Measurements from ENCODE around the gene TRIM17.

The TRIM17 gene

DNA sequence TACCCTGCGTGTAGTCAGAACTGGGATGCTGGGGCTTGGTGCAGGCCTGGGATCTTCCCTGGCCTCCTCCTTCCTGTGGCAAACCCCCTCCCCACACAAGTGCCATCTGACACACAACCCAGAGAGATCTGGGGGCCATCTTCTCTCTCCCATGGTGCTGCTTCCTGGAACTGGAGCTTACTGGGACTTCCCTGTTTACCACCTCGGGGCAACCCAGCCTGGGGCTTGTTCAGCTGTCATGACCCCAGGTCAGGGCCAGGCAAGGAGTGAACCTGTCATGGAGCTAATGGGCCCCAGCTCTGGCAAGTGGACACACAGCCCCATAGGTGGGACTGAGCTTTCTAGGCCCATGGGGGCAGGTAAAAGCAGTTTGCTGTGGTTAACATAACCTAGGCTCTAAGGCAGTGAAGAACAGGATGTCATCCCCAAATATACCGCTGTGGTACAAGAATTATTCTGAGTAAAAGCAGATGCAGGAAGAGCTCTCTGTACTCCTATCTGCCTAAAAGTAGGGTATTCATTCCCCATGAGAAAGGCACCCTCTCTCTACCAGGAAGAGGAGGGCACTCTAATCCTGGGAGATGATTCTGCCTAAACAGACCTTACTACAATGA lies 12.4 kb downstream of the TRIM17 start (continued):
- TF ChIP-seq REPIN1 (tag by site-specific recombination; IDR thresholded peaks at IDR 0.05; ENCODE audit: low read depth) (no peak), ZBTB8A (tag by site-specific recombination; IDR thresholded peaks at IDR 0.05) (no peak), ZNF19 (tag by site-specific recombination; IDR thresholded peaks at IDR 0.05; ENCODE audit: low read depth) (no peak), ZSCAN16 (tag by site-specific recombination; IDR thresholded peaks at IDR 0.05) (no peak), ZNF510 (tag by site-specific recombination; IDR thresholded peaks at IDR 0.05; ENCODE audit: insufficient replicate concordance) (no peak), ZSCAN30 (tag by site-specific recombination; IDR thresholded peaks at IDR 0.05) (no peak)
- TF ChIP-seq, protein P1, sequence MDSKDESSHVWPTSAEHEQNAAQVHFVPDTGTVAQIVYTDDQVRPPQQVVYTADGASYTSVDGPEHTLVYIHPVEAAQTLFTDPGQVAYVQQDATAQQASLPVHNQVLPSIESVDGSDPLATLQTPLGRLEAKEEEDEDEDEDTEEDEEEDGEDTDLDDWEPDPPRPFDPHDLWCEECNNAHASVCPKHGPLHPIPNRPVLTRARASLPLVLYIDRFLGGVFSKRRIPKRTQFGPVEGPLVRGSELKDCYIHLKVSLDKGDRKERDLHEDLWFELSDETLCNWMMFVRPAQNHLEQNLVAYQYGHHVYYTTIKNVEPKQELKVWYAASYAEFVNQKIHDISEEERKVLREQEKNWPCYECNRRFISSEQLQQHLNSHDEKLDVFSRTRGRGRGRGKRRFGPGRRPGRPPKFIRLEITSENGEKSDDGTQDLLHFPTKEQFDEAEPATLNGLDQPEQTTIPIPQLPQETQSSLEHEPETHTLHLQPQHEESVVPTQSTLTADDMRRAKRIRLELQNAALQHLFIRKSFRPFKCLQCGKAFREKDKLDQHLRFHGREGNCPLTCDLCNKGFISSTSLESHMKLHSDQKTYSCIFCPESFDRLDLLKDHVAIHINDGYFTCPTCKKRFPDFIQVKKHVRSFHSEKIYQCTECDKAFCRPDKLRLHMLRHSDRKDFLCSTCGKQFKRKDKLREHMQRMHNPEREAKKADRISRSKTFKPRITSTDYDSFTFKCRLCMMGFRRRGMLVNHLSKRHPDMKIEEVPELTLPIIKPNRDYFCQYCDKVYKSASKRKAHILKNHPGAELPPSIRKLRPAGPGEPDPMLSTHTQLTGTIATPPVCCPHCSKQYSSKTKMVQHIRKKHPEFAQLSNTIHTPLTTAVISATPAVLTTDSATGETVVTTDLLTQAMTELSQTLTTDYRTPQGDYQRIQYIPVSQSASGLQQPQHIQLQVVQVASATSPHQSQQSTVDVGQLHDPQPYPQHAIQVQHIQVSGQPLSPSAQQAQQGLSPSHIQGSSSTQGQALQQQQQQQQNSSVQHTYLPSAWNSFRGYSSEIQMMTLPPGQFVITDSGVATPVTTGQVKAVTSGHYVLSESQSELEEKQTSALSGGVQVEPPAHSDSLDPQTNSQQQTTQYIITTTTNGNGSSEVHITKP (tag by site-specific recombination; IDR thresholded peaks at IDR 0.05): no peak
- TF ChIP-seq, protein P2, sequence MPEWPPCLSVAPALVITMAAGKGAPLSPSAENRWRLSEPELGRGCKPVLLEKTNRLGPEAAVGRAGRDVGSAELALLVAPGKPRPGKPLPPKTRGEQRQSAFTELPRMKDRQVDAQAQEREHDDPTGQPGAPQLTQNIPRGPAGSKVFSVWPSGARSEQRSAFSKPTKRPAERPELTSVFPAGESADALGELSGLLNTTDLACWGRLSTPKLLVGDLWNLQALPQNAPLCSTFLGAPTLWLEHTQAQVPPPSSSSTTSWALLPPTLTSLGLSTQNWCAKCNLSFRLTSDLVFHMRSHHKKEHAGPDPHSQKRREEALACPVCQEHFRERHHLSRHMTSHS (tag by site-specific recombination; IDR thresholded peaks at IDR 0.05): no peak

DNA sequence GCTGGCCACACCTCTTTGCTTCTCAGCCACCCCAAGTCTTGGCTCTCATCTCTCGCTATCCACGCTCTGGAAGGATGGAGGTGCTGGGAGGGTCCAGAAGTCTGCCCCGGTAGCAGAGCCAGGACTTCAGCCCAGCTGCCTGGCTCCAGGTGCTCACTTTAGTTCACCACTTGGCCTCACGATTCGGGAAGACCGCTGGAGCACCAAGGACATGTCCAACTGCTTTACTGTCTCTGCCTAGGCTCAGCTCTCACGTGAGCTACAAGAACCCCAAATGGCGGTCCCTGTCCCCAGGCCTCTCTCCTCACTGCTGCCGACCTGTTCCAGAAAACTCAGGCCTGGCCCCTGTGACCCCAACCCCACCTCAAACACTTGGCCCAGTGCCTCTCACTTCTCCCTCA lies 13.4 kb downstream of the TRIM17 start:
- POLR2A ChIA-PET: interaction anchor here (0.7 to 2.0 kb wide), 2 partner anchors 11 to 55 kb away, joined by 5 read pairs; no protein-coding TSS in a partner anchor
- CTCF ChIA-PET: interaction anchor here (1.5 kb wide), 1 partner anchor 10 kb away, joined by 7 read pairs; no protein-coding TSS in a partner anchor
- Histone ChIP-seq H3K4me1 (ENCODE audit: control insufficient read depth, insufficient read depth, low read length) (peaks cover 11% of the 10 kb centered on the region), H3K4me3 (ENCODE audit: low read depth, low read length) (no peak overlapping the region), H3K27ac (ENCODE audit: extremely low read depth, low read depth, low read length) (no peak overlapping the region; the same call in 1 of the 2 replicates), H3K9me3 (ENCODE audit: control insufficient read depth, insufficient read depth, low read depth, low read length) (no peaks in the 10 kb centered on the region), H3K36me3 (ENCODE audit: control insufficient read depth in 2 of 2, insufficient read depth in 1 of 2, low read length in 2 of 2) (peaks cover 5 to 63% of the 10 kb centered on the region in 2 experiments; a peak in 2 of 3 replicates)
- TF ChIP-seq, protein P3, sequence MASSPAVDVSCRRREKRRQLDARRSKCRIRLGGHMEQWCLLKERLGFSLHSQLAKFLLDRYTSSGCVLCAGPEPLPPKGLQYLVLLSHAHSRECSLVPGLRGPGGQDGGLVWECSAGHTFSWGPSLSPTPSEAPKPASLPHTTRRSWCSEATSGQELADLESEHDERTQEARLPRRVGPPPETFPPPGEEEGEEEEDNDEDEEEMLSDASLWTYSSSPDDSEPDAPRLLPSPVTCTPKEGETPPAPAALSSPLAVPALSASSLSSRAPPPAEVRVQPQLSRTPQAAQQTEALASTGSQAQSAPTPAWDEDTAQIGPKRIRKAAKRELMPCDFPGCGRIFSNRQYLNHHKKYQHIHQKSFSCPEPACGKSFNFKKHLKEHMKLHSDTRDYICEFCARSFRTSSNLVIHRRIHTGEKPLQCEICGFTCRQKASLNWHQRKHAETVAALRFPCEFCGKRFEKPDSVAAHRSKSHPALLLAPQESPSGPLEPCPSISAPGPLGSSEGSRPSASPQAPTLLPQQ (tag by site-specific recombination; IDR thresholded peaks at IDR 0.05): no peak
- no peak for TF ChIP-seq ZNF626 (tag by site-specific recombination; IDR thresholded peaks at IDR 0.05)
- no peak for TF ChIP-seq BCL11B (tag by site-specific recombination; IDR thresholded peaks at IDR 0.05; ENCODE audit: low read depth)
- TF ChIP-seq YY2 (tag by site-specific recombination; IDR thresholded peaks at IDR 0.05): no peak
- no peak for TF ChIP-seq ZNF423 (tag by site-specific recombination; IDR thresholded peaks at IDR 0.05)
- TF ChIP-seq, protein P4, sequence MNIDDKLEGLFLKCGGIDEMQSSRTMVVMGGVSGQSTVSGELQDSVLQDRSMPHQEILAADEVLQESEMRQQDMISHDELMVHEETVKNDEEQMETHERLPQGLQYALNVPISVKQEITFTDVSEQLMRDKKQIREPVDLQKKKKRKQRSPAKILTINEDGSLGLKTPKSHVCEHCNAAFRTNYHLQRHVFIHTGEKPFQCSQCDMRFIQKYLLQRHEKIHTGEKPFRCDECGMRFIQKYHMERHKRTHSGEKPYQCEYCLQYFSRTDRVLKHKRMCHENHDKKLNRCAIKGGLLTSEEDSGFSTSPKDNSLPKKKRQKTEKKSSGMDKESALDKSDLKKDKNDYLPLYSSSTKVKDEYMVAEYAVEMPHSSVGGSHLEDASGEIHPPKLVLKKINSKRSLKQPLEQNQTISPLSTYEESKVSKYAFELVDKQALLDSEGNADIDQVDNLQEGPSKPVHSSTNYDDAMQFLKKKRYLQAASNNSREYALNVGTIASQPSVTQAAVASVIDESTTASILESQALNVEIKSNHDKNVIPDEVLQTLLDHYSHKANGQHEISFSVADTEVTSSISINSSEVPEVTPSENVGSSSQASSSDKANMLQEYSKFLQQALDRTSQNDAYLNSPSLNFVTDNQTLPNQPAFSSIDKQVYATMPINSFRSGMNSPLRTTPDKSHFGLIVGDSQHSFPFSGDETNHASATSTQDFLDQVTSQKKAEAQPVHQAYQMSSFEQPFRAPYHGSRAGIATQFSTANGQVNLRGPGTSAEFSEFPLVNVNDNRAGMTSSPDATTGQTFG (tag by site-specific recombination; IDR thresholded peaks at IDR 0.05; ENCODE audit: borderline replicate concordance): no peak
- no peak for TF ChIP-seq HOXC10 (CRISPR knock-in tag; IDR thresholded peaks at IDR 0.05)
- no peak for TF ChIP-seq GLIS2 (tag by site-specific recombination; IDR thresholded peaks at IDR 0.05)
- no peak for TF ChIP-seq OSR2 (tag by site-specific recombination; IDR thresholded peaks at IDR 0.05)
- TF ChIP-seq ZNF791 (tag by site-specific recombination; IDR thresholded peaks at IDR 0.05): no peak
- no peak for TF ChIP-seq GLIS1 (tag by site-specific recombination; IDR thresholded peaks at IDR 0.05)
- TF ChIP-seq, protein P5, sequence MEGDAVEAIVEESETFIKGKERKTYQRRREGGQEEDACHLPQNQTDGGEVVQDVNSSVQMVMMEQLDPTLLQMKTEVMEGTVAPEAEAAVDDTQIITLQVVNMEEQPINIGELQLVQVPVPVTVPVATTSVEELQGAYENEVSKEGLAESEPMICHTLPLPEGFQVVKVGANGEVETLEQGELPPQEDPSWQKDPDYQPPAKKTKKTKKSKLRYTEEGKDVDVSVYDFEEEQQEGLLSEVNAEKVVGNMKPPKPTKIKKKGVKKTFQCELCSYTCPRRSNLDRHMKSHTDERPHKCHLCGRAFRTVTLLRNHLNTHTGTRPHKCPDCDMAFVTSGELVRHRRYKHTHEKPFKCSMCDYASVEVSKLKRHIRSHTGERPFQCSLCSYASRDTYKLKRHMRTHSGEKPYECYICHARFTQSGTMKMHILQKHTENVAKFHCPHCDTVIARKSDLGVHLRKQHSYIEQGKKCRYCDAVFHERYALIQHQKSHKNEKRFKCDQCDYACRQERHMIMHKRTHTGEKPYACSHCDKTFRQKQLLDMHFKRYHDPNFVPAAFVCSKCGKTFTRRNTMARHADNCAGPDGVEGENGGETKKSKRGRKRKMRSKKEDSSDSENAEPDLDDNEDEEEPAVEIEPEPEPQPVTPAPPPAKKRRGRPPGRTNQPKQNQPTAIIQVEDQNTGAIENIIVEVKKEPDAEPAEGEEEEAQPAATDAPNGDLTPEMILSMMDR (tag by site-specific recombination; IDR thresholded peaks at IDR 0.05): no peak
- no peak for TF ChIP-seq ZNF133 (tag by site-specific recombination; IDR thresholded peaks at IDR 0.05)
- no peak for TF ChIP-seq ZNF132 (tag by site-specific recombination; IDR thresholded peaks at IDR 0.05; ENCODE audit: borderline replicate concordance)
- no peak for TF ChIP-seq ZNF837 (tag by site-specific recombination; IDR thresholded peaks at IDR 0.05)
- no peak for TF ChIP-seq ZNF654 (tag by site-specific recombination; IDR thresholded peaks at IDR 0.05; ENCODE audit: low read depth)
- no peak for TF ChIP-seq ZNF677 (tag by site-specific recombination; IDR thresholded peaks at IDR 0.05)

All from HEK293 (cell line).